Activated naive CD8-positive, alpha-beta T cell treated with anti-CD3 and anti-CD28 coated beads for 36 hours (primary cell): ENCODE measurements around the gene DNAI4. TPM values are rescaled to one million over a fixed set of nuclear protein-coding genes. Genes with fewer than 3 reads are reported as not detected.
"Not testable (repeated sequence)": the region's sequence is repeated elsewhere in the genome, so short reads cannot be mapped to it uniquely, and the experiment has no call there.

ENCODE experiments used
- DNase-seq: peaks from one replicate; pipeline ENCODE4 v3.0.0; 2021
- H3K27ac Mint-ChIP-seq: one replicate; pipeline ENCODE4 v1.8.0; 2022; ENCODE audit warnings: mild to moderate bottlenecking, moderate library complexity, mixed read lengths
- H3K27me3 Mint-ChIP-seq: one replicate; pipeline ENCODE4 v1.8.0; 2022; ENCODE audit warnings: mild to moderate bottlenecking, mixed read lengths
- H3K36me3 Mint-ChIP-seq: one replicate; pipeline ENCODE4 v1.8.0; 2021; ENCODE audit warnings: mild to moderate bottlenecking, mixed read lengths
- H3K4me1 Mint-ChIP-seq: one replicate; pipeline ENCODE4 v1.8.0; 2021; ENCODE audit warnings: mixed read lengths
- H3K4me3 Mint-ChIP-seq: one replicate; pipeline ENCODE4 v1.8.0; 2022; ENCODE audit warnings: mild to moderate bottlenecking, moderate library complexity, mixed read lengths
- H3K9me3 Mint-ChIP-seq: one replicate; pipeline ENCODE4 v1.8.0; 2022; ENCODE audit warnings: mixed read lengths
- total RNA-seq, 2 experiments: library from RNA; stranded (reverse); gene quantifications; one replicate each; pipeline ENCODE4 v1.2.3, GENCODE V29; 2021

Gene DNAI4
- total RNA-seq, result 1 to 10 TPM; 1.2 to 1.4 TPM

GRCh38 chr1:66924756-66925557 is at the start of gene DNAI4, which contains the start of gene MIER1:
DNAI4 (minus strand) TSS chr1:66924856; CDS start chr1:66924831, 25 bp downstream.
MIER1 (plus strand) TSS chr1:66924990; CDS start chr1:66925029, 39 bp downstream.
- Mint-ChIP-seq H3K9me3 (no peaks in the 10 kb centered on the region), H3K4me1 (peaks cover 43% of the 10 kb centered on the region), H3K27me3 (peaks cover 3% of the 10 kb centered on the region), H3K36me3 (peaks cover 16% of the 10 kb centered on the region), H3K4me3 (peak within 1 kb of the TSS; percentile 93), H3K27ac (peak within 1 kb of the TSS; percentile 97)
- peak; percentile 98 for DNase-seq

GRCh38 chr1:66968574-66968973 is 43.9 kb upstream of the DNAI4 start:
- H3K27ac Mint-ChIP-seq, result no peak overlapping the region
- no peaks in the 10 kb centered on the region for H3K27me3 Mint-ChIP-seq
- H3K36me3 Mint-ChIP-seq, result peaks cover 46% of the 10 kb centered on the region
- no peak overlapping the region for H3K4me3 Mint-ChIP-seq
- H3K4me1 Mint-ChIP-seq, result peaks cover 24% of the 10 kb centered on the region
- peaks cover 12% of the 10 kb centered on the region for H3K9me3 Mint-ChIP-seq
- no peak for DNase-seq

- not testable (repeated sequence) for H3K27ac Mint-ChIP-seq, H3K27me3 Mint-ChIP-seq, DNase-seq
Observed at GRCh38 chr1:66966188-66966873, 41.7 kb upstream of the DNAI4 start.

GRCh38 chr1:66957938-66958337 is 33.3 kb upstream of the DNAI4 start:
- DNase-seq, result no peak
- H3K4me3 Mint-ChIP-seq, result no peak overlapping the region
- no peaks in the 10 kb centered on the region for H3K9me3 Mint-ChIP-seq
- H3K36me3 Mint-ChIP-seq, result peaks cover 46% of the 10 kb centered on the region
- H3K4me1 Mint-ChIP-seq, result peaks cover 35% of the 10 kb centered on the region
- no peaks in the 10 kb centered on the region for H3K27me3 Mint-ChIP-seq
- peak overlapping the region; percentile 36 for H3K27ac Mint-ChIP-seq

More at GRCh38 chr1:66966188-66966873, 41.7 kb upstream of the DNAI4 start:
- peaks cover 12% of the 10 kb centered on the region for H3K9me3 Mint-ChIP-seq
- peaks cover 55% of the 10 kb centered on the region for H3K36me3 Mint-ChIP-seq
- not testable (repeated sequence) for H3K4me3 Mint-ChIP-seq
- peaks cover 28% of the 10 kb centered on the region for H3K4me1 Mint-ChIP-seq

GRCh38 chr1:66954208-66954607 is 29.6 kb upstream of the DNAI4 start:
- Mint-ChIP-seq H3K4me3 (no peak overlapping the region), H3K27ac (peak overlapping the region; percentile 54), H3K9me3 (no peaks in the 10 kb centered on the region), H3K27me3 (no peaks in the 10 kb centered on the region), H3K4me1 (peaks cover 26% of the 10 kb centered on the region), H3K36me3 (peaks cover 39% of the 10 kb centered on the region)
- DNase-seq, result no peak

- Mint-ChIP-seq H3K27me3 (no peaks in the 10 kb centered on the region), H3K9me3 (no peaks in the 10 kb centered on the region), H3K36me3 (peaks cover 51% of the 10 kb centered on the region), H3K4me1 (peaks cover 32% of the 10 kb centered on the region), H3K4me3 (no peak overlapping the region), H3K27ac (no peak overlapping the region)
- DNase-seq, result no peak
Observed at GRCh38 chr1:66951513-66951912, 26.9 kb upstream of the DNAI4 start.

- Mint-ChIP-seq H3K36me3 (peaks cover 33% of the 10 kb centered on the region), H3K9me3 (no peaks in the 10 kb centered on the region), H3K27me3 (no peaks in the 10 kb centered on the region), H3K27ac (peak overlapping the region; percentile 8), H3K4me3 (no peak overlapping the region), H3K4me1 (peaks cover 30% of the 10 kb centered on the region)
- DNase-seq, result no peak
Observed at GRCh38 chr1:66947267-66947666, 22.6 kb upstream of the DNAI4 start.

GRCh38 chr1:66945316-66945715 is 20.7 kb upstream of the DNAI4 start:
- Mint-ChIP-seq H3K27me3 (no peaks in the 10 kb centered on the region), H3K4me3 (no peak overlapping the region), H3K4me1 (peaks cover 44% of the 10 kb centered on the region), H3K9me3 (no peaks in the 10 kb centered on the region), H3K27ac (no peak overlapping the region), H3K36me3 (peaks cover 41% of the 10 kb centered on the region)
- no peak for DNase-seq

- Mint-ChIP-seq H3K9me3 (no peaks in the 10 kb centered on the region), H3K4me1 (peaks cover 50% of the 10 kb centered on the region), H3K27me3 (no peaks in the 10 kb centered on the region), H3K36me3 (peaks cover 47% of the 10 kb centered on the region), H3K4me3 (no peak overlapping the region), H3K27ac (no peak overlapping the region)
- DNase-seq, result no peak
Observed at GRCh38 chr1:66944330-66945274, 19.9 kb upstream of the DNAI4 start.

GRCh38 chr1:66943361-66943969 is 18.8 kb upstream of the DNAI4 start:
- Mint-ChIP-seq H3K4me3 (no peak overlapping the region), H3K27ac (peak overlapping the region; percentile 15), H3K9me3 (no peaks in the 10 kb centered on the region), H3K27me3 (no peaks in the 10 kb centered on the region), H3K4me1 (peaks cover 56% of the 10 kb centered on the region), H3K36me3 (peaks cover 46% of the 10 kb centered on the region)
- no peak for DNase-seq

- Mint-ChIP-seq H3K4me1 (peaks cover 57% of the 10 kb centered on the region), H3K27me3 (no peaks in the 10 kb centered on the region), H3K27ac (peak overlapping the region; percentile 16), H3K4me3 (no peak overlapping the region), H3K36me3 (peaks cover 40% of the 10 kb centered on the region), H3K9me3 (peaks cover 2% of the 10 kb centered on the region)
- no peak for DNase-seq
Observed at GRCh38 chr1:66940981-66941380, 16.3 kb upstream of the DNAI4 start.

- Mint-ChIP-seq H3K9me3 (peaks cover 2% of the 10 kb centered on the region), H3K27me3 (no peaks in the 10 kb centered on the region), H3K27ac (no peak overlapping the region), H3K4me3 (no peak overlapping the region), H3K4me1 (peaks cover 66% of the 10 kb centered on the region), H3K36me3 (peaks cover 45% of the 10 kb centered on the region)
- DNase-seq, result no peak
Observed at GRCh38 chr1:66938613-66939012, 14.0 kb upstream of the DNAI4 start.

GRCh38 chr1:66937529-66938234 is 13.0 kb upstream of the DNAI4 start:
- H3K27me3 Mint-ChIP-seq, result no peaks in the 10 kb centered on the region
- peaks cover 42% of the 10 kb centered on the region for H3K36me3 Mint-ChIP-seq
- H3K4me1 Mint-ChIP-seq, result peaks cover 72% of the 10 kb centered on the region
- no peak overlapping the region for H3K27ac Mint-ChIP-seq
- peaks cover 2% of the 10 kb centered on the region for H3K9me3 Mint-ChIP-seq
- no peak for DNase-seq
- no peak overlapping the region for H3K4me3 Mint-ChIP-seq
